Fibroblast of mammary gland (primary cell): Measurements from ENCODE around the gene ELOB.

Source experiments
- DNase-seq: peaks from one replicate; pipeline ENCODE4 v3.0.0-alpha.2; 2010; ENCODE audit warnings: low read depth
- H3K4me3 ChIP-seq: 2 replicates; pipeline ENCODE4 v1.5.1; 2011; ENCODE audit warnings: low read depth, mild to moderate bottlenecking, low read length, moderate library complexity; ENCODE audit not compliant: control insufficient read depth
- TF ChIP-seq, protein P1 (sequence below): conservative IDR thresholded peaks from 2 replicates; pipeline ENCODE4 v1.5.1; 2011; ENCODE audit warnings: low read depth, low read length, inconsistent platforms; ENCODE audit not compliant: control insufficient read depth, insufficient read depth

The ELOB gene

DNA sequence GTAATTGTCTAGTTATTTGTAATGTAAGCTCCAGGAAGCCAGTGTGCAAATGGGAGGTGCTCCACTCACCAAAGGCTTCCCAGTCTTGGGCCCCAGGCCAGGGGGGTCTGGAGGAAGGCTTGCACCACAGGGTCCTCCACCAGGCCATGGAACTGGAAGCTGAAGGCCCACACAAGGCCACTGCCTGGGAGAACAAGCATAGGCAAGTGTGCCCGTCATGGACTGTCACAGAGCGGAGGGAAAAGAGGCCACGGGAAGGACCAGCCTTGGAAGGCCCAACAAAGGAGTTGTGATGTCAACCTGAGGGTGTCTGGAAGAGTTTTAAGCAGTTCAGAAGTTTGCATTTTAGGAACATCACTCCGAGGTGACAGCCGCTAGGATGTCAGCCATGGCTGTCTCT lies 27.6 kb downstream of the ELOB start:
- H3K4me3 ChIP-seq = no peak overlapping the region

DNA sequence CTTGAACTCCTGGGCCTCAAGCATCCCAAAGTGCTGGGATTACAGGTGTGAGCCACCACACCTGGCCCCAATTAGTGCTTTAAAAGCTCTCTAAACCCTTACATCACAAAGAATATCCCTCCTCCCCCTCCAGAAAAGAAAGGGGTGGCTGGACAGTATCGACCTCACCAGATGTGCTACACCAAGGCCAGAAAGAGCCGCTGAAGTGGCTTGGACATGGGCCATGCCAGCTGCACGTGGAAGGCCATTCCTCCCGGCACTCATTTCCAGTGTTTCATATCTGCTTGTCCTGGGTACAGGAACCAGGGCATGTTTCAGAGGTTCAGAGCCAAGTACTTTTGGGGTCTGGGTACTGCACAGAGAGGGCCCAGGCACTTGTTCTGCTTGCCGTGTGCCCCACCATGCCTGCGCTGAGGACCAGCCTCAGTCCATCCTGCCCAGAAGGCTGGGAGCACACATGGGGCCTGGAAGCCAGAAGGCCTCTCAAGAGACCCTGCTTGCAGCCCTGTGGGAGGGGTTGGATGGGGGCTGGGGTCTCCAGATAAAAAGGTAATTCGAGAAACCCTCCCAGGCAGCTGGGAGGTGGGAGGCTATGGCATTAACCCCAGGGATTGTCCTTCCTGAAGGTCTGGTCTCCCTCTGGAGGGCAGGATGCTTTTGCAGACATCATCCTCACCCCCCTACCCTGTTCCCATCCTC lies 28.2 kb downstream of the ELOB start:
- H3K4me3 ChIP-seq = no peak overlapping the region
- DNase-seq = no peak
- TF ChIP-seq, protein P1, sequence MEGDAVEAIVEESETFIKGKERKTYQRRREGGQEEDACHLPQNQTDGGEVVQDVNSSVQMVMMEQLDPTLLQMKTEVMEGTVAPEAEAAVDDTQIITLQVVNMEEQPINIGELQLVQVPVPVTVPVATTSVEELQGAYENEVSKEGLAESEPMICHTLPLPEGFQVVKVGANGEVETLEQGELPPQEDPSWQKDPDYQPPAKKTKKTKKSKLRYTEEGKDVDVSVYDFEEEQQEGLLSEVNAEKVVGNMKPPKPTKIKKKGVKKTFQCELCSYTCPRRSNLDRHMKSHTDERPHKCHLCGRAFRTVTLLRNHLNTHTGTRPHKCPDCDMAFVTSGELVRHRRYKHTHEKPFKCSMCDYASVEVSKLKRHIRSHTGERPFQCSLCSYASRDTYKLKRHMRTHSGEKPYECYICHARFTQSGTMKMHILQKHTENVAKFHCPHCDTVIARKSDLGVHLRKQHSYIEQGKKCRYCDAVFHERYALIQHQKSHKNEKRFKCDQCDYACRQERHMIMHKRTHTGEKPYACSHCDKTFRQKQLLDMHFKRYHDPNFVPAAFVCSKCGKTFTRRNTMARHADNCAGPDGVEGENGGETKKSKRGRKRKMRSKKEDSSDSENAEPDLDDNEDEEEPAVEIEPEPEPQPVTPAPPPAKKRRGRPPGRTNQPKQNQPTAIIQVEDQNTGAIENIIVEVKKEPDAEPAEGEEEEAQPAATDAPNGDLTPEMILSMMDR = no peak

More for the DNA sequence above, 27.6 kb downstream of the ELOB start:
- TF ChIP-seq, protein P1 = no peak
- DNase-seq = no peak

DNA sequence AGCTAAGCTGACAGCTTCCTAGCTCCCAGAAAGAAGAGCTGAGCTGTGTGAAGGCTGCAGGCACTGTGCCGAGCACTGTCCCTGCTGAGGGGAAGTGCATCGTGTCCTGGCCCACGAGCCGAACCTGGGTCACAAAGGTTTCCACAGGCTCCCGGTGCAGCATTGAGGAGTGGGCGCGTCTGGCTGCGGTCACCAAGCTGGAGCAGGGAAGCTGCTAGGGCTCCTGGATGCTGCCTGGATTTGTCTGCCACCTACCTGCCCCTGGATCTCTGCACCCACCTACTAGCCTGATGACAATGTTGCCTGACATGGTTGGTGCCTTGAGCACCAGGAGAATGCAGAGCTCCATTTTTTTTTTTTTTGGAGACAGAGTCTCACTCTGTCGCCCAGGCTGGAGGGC lies 31.1 kb downstream of the ELOB start:
- DNase-seq = no peak
- TF ChIP-seq, protein P1 = no peak
- H3K4me3 ChIP-seq = no peak overlapping the region

DNA sequence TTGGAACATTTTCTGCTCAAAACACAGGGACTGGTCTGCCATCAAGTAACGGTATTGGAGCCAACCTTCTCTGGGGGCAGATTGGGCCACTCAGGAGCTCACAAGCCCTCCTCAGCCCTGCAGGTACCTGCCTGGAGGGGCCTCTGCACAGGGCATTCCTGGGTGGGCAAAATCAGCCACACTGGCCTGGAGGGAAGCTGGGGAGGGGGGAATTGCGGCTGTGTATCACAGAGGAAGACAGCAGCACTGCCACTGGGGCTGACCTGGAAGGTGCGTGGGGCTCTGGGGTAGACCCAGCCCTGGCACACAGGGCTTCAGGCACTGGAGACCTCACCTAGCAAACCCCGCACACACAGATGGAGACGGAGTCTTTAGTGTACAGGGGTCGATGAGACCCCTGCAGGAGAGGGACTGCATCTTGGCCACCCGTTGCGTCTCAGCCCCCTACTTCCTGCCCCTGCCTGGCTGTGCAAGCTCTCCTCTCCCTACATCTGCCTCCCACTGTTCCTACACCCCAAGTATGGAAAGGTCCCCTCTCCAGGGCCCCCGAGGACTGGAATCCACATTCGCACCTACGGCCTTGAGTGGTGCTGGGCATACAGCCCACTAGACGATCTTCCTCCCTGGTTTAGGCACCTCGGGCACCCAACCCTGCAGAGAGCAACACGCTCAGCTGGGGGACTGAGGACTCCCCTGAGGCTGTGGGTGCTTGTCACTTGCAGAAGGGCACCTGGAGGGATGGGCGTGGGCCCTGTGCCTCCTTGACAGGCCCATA lies 31.8 kb downstream of the ELOB start:
- DNase-seq = no peak
- H3K4me3 ChIP-seq = no peak overlapping the region
- TF ChIP-seq, protein P1 = no peak

DNA sequence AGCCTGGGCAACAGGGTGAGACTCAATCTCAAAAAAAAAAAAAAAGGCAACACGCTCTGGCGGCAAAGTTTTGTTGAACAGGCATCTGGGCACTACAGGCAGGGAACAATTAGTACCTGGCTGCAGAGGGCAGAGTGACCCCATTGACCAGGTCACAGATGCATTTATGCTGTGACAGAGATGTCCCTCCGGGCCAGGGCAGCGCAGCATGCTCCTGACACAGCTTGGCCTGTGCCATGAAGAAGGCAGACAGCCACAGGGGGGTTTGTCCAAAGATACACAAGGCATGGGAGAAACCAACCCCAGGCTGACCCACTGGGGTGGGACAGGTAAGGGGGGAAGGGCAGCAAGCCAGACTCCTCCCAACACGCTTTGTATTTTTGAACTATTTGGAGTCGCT lies 32.4 kb downstream of the ELOB start:
- TF ChIP-seq, protein P1 = no peak

DNA sequence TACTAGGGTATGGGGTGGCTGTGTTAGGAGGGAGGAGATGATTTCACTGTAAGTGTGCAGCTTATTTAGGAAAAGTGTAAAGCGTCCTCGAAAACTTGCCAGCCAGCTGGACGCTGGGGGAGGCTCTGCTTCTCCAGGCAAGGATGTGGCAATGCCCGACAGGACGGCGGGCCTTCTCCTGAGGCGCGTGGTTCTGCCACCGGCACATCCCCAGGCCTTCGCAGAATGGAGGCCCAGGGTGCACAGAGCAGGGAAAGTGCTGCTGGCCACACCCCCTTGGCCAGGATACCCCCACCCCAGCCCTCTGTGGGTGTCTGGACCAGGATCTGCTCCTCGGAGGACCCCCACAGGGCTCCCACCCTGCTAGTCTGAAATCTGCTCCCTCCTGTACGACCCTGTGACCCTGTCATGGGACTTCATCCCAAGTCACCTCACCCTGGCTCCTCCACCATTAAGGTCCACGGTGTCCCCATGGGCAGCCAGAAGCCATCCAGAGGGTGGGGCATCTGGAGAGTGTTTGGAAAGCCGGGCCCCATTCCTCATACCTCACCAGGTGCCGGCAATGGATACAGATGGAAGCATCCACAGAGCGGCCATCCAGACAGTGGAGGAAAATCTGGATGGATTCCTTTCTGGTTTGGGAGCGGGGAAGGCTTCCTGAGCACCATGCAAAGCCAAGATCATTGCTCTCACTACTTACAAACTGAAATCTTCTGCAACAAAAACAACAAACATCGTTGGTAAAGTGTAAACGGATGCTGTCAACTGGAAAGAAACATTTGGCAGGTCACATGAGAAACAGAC lies 33.9 kb downstream of the ELOB start:
- TF ChIP-seq, protein P1 = no peak
- no peak for DNase-seq
- H3K4me3 ChIP-seq = no peak overlapping the region

More for the DNA sequence above, 32.4 kb downstream of the ELOB start:
- no peak for DNase-seq
- H3K4me3 ChIP-seq = no peak overlapping the region
